Stimulated activated CD4-positive, alpha-beta T cell treated with anti-CD3 and anti-CD28 coated beads, Interleukin-15, amount 100 ng/mL, for 24 hours (primary cell): ENCODE results near the gene PTPRG.

ENCODE experiments used
- DNase-seq: peaks from one replicate; pipeline ENCODE4 v3.0.0-alpha.2; 2020

Gene PTPRG

GRCh38 chr3:61624300-61624699 is 62.9 kb downstream of the PTPRG start:
- no peak for DNase-seq

DNA sequence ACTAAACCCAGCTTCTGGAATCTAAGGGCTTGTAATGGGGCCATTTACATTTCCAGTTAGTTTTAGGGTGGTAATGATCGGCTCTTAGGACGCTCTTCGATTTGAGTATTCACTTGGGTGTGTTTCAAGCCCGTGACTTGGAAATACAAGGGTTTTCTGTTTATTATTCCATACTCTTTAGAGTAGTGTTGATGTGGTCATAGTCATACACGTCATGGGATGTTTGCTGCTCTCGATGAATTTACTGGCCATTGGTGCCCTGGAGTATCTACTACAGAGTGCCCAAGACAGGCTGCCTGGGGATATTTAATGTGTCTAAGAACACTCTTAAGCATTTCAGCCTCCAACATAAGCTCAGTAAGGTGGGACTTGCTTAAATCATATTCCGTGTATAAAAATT is 64.1 kb downstream of the PTPRG start:
- no peak for DNase-seq

DNA sequence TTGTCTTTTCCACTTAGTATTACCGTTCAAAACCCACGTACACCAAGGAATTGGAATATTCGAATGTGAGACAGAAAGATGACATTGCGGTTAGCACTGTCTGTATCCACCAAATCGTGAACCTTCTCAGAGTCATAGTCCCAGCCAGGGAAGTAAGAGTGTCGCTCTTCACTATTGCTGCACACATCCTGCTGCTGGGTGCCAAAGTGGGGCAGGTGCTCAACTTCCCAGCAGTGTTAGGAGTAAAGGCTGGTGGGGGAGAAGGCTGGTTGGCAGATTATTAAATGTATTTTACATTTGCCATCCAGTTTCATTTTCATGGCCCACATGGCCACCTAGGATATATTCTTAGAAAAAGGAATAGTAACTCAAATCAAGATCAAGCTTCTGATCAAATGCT is 65.1 kb downstream of the PTPRG start:
- no peak for DNase-seq

- DNase-seq, result no peak
Measured at GRCh38 chr3:61627768-61628185, 66.4 kb downstream of the PTPRG start.

- no peak for DNase-seq
Measured at GRCh38 chr3:61628636-61629035, 67.3 kb downstream of the PTPRG start.

GRCh38 chr3:61629442-61629841 is 68.1 kb downstream of the PTPRG start:
- no peak for DNase-seq

DNA sequence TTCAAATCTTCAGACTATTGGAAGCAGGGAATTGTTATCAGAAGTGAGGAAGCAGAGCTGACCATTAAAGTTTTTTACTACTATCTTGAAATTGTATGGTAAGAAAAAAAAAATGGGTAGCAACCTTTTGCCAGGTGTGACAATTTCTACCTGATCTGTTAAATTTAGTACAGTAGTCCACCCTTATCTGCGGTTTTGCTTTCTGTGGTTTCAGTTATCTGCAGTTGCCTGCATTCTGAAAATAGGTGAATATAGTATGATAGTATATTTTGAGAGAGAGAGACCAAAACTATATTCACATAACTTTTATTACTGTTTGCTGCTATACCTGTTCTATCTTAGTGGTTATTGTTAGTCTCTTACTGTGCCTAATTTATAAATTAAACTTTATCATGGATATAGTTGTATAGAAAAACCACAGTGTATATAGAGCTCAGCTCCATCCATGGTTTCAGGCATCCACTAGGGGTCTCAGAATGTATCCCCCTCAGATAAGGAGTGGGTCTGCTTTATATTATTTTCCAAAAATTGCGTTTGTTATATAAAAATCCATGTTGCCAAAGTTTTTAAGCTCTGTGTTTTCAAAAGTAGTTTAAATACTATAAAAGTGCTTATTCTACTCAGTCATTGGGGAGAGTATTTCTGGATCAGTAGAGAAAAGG is 69.9 kb downstream of the PTPRG start:
- DNase-seq, result no peak

DNA sequence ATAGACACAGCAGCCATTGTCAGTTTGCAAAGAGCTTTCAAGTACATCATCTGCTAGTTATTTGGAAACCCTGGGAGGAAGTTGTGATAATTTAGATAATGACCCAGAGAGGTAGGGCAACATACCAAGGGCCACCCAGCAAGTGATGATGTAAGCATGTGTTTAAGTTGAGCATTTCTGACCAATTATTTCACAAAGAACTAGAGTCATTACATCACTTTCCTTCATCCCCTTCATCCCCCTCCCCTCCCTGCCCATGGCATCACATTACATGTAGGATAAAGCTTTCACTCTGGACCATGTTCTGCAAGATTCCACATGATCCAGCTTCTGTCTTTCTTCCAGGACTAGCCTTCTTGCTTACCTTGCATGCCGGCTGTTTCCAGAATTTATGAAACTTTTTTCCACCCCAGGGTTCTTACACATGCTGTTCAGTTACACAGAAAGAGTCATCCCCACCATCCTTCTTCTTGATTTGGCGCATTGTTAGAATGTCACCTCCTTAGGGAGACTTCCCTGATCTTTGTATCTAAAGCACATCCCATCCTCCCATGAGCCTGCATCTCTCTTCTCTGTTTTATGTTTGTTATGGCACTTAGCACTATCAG is 71.3 kb downstream of the PTPRG start:
- DNase-seq, result no peak

- no peak for DNase-seq
Measured at GRCh38 chr3:61634678-61635077, 73.3 kb downstream of the PTPRG start.

- DNase-seq, result no peak
Measured at GRCh38 chr3:61637088-61638051, 76.0 kb downstream of the PTPRG start.

GRCh38 chr3:61638741-61639140 is 77.4 kb downstream of the PTPRG start:
- DNase-seq, result no peak

GRCh38 chr3:61639991-61640390 is 78.6 kb downstream of the PTPRG start:
- no peak for DNase-seq

DNA sequence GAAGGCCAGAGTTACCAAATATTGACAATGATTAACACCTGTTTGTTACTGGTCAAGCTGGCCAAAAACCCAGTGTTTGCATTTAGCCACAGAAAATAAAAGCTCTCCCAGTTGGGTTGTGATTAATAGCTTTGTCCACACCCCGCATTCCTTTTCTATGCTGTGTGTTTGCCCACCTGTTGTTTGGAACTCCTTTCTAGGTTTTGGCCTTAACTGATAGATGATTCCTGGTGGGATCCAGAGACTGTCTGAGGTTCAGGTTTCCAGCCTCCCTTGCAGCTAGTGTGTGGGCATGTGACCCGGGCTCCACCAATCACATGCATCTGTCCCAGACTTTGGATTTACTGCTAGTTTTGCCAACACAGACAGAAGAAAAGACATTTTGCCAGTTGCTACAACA is 83.8 kb downstream of the PTPRG start:
- no peak for DNase-seq

GRCh38 chr3:61646360-61646759 is 85.0 kb downstream of the PTPRG start:
- DNase-seq, result no peak

DNA sequence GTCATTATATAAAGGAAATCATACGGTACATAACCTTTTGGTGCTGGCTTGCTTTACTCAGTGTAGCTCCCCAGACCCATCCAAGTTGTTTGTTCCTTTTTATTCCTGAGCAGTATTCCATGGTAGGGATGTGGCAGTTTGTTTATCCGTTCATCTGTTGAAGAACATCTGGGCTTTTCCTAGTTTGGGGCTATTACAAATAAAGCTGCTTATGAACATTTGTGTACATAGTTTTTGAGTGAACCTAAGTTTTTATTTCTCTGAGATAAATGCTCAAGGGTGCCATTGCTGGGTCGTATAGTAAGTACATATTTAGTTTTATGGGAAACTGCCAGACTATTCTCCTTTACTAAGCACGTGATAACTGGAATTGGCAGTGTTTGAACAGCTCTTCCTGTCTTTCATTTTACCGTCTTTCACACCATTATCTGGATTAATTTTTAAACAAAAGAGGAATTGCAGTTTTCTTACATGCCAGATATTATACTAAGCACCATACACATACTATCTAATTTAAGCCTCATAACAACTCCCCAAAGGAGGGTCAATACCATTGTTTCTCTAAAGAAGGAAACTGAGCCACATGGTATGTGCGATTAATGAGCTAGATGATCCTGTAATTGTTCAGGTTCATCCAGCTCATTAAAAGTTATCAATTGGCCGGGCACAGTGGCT is 85.6 kb downstream of the PTPRG start:
- DNase-seq, result no peak

- DNase-seq, result no peak
Measured at GRCh38 chr3:61648481-61648880, 87.1 kb downstream of the PTPRG start.

DNA sequence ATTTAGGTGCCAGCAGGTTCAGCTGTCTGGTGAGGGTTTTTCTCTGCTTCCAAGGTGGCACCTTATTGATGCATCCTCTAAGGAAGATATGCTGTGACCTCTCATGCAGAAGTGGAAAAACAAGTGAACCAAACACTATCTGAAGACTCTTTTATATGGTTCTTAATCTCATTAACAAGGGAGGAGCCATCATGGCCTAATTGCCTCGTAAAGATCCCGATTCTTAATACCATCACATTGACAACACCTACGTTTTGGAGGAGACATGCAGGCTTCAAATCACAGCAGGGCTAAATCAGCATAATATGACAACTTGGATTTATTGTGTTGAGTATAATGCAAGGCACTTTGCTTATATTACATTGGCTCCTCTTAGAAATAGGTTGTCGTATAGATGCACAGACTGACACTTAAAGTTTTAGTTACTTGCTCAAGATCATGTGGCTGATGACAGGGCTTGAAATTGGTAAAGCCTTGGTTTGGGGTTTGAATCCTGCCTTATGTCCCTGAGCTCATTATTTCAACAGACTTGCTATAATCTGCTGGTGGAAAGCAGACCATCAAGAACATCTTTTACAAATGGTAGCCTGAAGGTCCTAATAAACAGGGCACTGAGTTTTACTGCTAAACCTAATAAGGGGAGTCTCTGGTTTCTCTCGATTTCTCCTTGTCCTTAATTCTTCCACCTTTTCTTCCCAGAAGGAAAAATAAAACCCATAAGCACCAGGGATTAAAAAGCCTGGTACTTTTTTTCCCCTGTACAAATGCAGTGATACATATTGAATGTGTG is 88.2 kb downstream of the PTPRG start:
- no peak for DNase-seq

GRCh38 chr3:61650276-61650675 is 88.9 kb downstream of the PTPRG start:
- no peak for DNase-seq

GRCh38 chr3:61650719-61651410 is 89.5 kb downstream of the PTPRG start:
- no peak for DNase-seq

GRCh38 chr3:61657689-61658088 is 96.3 kb downstream of the PTPRG start:
- no peak for DNase-seq

- no peak for DNase-seq
Measured at GRCh38 chr3:61662861-61663260, 101.5 kb downstream of the PTPRG start.
